Endothelial cell (in vitro differentiated cells): ENCODE results near the gene PYGO2. TPM values are rescaled to one million over a fixed set of nuclear protein-coding genes. Genes with fewer than 3 reads are reported as not detected.
A peak's percentile ranks its signal among the peaks of the same experiment; 100 is the strongest.

Source experiments
- DNase-seq: peaks from one replicate; pipeline ENCODE4 v3.0.0; 2021; ENCODE audit warnings: low spot score
- H3K27ac Mint-ChIP-seq: one replicate; pipeline ENCODE4 v1.8.0; 2021; ENCODE audit warnings: mixed read lengths, inconsistent platforms; ENCODE audit not compliant: unreplicated experiment
- H3K27me3 Mint-ChIP-seq: one replicate; pipeline ENCODE4 v1.8.0; 2021; ENCODE audit warnings: mild to moderate bottlenecking, moderate library complexity, mixed read lengths, inconsistent platforms; ENCODE audit not compliant: unreplicated experiment
- H3K36me3 Mint-ChIP-seq: one replicate; pipeline ENCODE4 v1.8.0; 2021; ENCODE audit warnings: mild to moderate bottlenecking, low read depth, mixed read lengths, inconsistent platforms; ENCODE audit not compliant: unreplicated experiment
- H3K4me1 Mint-ChIP-seq: one replicate; pipeline ENCODE4 v1.8.0; 2021; ENCODE audit warnings: mild to moderate bottlenecking, mixed read lengths, inconsistent platforms; ENCODE audit not compliant: unreplicated experiment
- H3K4me3 Mint-ChIP-seq: one replicate; pipeline ENCODE4 v1.8.0; 2021; ENCODE audit warnings: mild to moderate bottlenecking, mixed read lengths, inconsistent platforms; ENCODE audit not compliant: unreplicated experiment
- H3K9me3 Mint-ChIP-seq: one replicate; pipeline ENCODE4 v1.8.0; 2021; ENCODE audit warnings: mixed read lengths, inconsistent platforms; ENCODE audit not compliant: unreplicated experiment
- CTCF ChIP-seq: fragments of 200-600 bp; sonication (generic); IDR thresholded peaks from one replicate; pipeline ENCODE4 v1.5.0; 2021; ENCODE audit warnings: antibody characterized with exemption; ENCODE audit not compliant: unreplicated experiment
- total RNA-seq: library from RNA; stranded (reverse); fragmentation: NEBNext Ultra II Directional; extraction: Animal tissue kit (Norgen Biotek cat#: 25700); gene quantifications from one replicate; pipeline ENCODE4 v1.2.1, GENCODE V29; 2021; ENCODE audit not compliant: unreplicated experiment

Gene PYGO2
- total RNA-seq, 1 donor from 2014 or later: 49.8 TPM

GRCh38 chr1:154937085-154937987 lies 24.2 kb downstream of the PYGO2 start:
- Mint-ChIP-seq H3K4me3 (peak overlapping the region; percentile 93), H3K36me3 (no peaks in the 10 kb centered on the region), H3K27ac (peak overlapping the region; percentile 99), H3K27me3 (peaks cover 17% of the 10 kb centered on the region), H3K4me1 (peaks cover 37% of the 10 kb centered on the region), H3K9me3 (no peaks in the 10 kb centered on the region)
- DNase-seq: peak; percentile 81
- no peak for TF ChIP-seq CTCF

GRCh38 chr1:154936555-154937084 lies 25.0 kb downstream of the PYGO2 start, which contains the start of gene PMVK:
Gene PMVK (minus strand): TSS chr1:154936719. CDS start chr1:154936685, 34 bp downstream.
- peaks cover 14% of the 10 kb centered on the region for H3K27me3 Mint-ChIP-seq
- H3K27ac Mint-ChIP-seq: peak within 1 kb of the TSS; percentile 99
- H3K36me3 Mint-ChIP-seq: no peaks in the 10 kb centered on the region
- no peaks in the 10 kb centered on the region for H3K9me3 Mint-ChIP-seq
- peaks cover 35% of the 10 kb centered on the region for H3K4me1 Mint-ChIP-seq
- peak; percentile 86 for DNase-seq
- no peak for TF ChIP-seq CTCF
- peak within 1 kb of the TSS; percentile 93 for H3K4me3 Mint-ChIP-seq

GRCh38 chr1:154935749-154936554 lies 25.6 kb downstream of the PYGO2 start:
- H3K4me3 Mint-ChIP-seq: peak overlapping the region; percentile 93
- H3K36me3 Mint-ChIP-seq: no peaks in the 10 kb centered on the region
- no peaks in the 10 kb centered on the region for H3K9me3 Mint-ChIP-seq
- H3K27me3 Mint-ChIP-seq: peaks cover 14% of the 10 kb centered on the region
- peaks cover 29% of the 10 kb centered on the region for H3K4me1 Mint-ChIP-seq
- peak overlapping the region; percentile 99 for H3K27ac Mint-ChIP-seq
- TF ChIP-seq CTCF: no peak
- DNase-seq: no peak

DNA sequence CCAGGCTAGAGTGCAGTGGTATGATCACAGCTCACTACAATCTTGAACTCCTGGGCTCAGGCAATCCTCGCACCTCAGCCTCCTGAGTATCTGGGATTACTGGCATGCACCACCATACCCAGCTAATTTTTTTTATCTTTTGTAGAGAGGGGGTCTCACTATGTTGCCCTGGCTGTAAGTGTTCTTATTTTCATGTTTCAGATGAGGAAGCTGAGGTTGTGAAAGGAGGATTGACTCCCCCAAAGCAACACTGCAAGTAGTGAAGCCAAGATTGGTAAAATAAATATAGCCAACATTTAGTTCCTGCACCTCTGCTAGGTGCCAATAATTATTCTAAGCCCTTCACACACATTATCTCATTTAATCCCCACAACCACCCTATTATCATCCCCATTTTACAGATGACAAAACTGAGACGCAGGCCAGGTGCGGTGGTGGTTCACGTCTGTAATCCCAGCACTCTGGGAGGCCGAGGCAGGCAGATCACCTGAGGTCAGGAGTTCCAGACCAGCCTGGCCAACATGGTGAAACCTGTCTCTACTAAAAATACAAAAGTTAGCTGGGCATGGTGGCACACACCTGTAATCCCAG lies 27.1 kb downstream of the PYGO2 start:
- peak overlapping the region; percentile 65 for H3K4me3 Mint-ChIP-seq
- peaks cover 22% of the 10 kb centered on the region for H3K4me1 Mint-ChIP-seq
- H3K9me3 Mint-ChIP-seq: no peaks in the 10 kb centered on the region
- no peak for TF ChIP-seq CTCF
- peaks cover 14% of the 10 kb centered on the region for H3K27me3 Mint-ChIP-seq
- H3K27ac Mint-ChIP-seq: no peak overlapping the region
- no peaks in the 10 kb centered on the region for H3K36me3 Mint-ChIP-seq
- DNase-seq: no peak
